Renal pelvis (tissue), 12 donors: ENCODE measurements around the gene GPR42. TPM values are rescaled to one million over a fixed set of nuclear protein-coding genes. Genes with fewer than 3 reads are reported as not detected.

ENCODE experiments used
- DNase-seq: peaks from one replicate; pipeline ENCODE4 v3.0.0-alpha.2; 2013
- long read RNA-seq, 16 experiments: transcript quantifications; one replicate each; lab custom pipeline, GENCODE V29; 2026
- polyA plus RNA-seq, 3 donors: library from polyadenylated mRNA; unstranded; fragments of 120-200 nt; gene quantifications; one replicate each; pipeline ENCODE4 v1.2.1, GENCODE V29; 2013; ENCODE audit not compliant: insufficient read length in 3 of 3

GPR42 gene
- polyA plus RNA-seq = under 1 TPM in 1 of 3 donors, not detected in 2; 0.18 TPM
- long read RNA-seq, donor 1 = 0 reads
- long read RNA-seq, donor 2 = 0 reads
- long read RNA-seq, donor 3 = 0 reads
- long read RNA-seq, donor 4 = 0 reads
- long read RNA-seq, donor 5 = 0 reads
- long read RNA-seq, donor 6 = 0 reads
- long read RNA-seq, donor 7 = 0 reads
- long read RNA-seq, donor 8 = 0 reads
- long read RNA-seq, donor 9 = 0 reads
- long read RNA-seq, donor 10 = 0 reads
- long read RNA-seq, donor 11 = 0 reads
- long read RNA-seq, donor 12 = 0 reads
- long read RNA-seq, donor 13 = 0 reads
- long read RNA-seq, donor 14 = 0 reads
- long read RNA-seq, donor 15 = 0 reads
- long read RNA-seq, donor 16 = 0 reads

- no peak for DNase-seq
Measured at GRCh38 chr19:35370722-35371121, at the start of gene GPR42. TSS of gene GPR42 (plus strand) at chr19:35371068. CDS start at chr19:35371360, 292 bp downstream.

DNA sequence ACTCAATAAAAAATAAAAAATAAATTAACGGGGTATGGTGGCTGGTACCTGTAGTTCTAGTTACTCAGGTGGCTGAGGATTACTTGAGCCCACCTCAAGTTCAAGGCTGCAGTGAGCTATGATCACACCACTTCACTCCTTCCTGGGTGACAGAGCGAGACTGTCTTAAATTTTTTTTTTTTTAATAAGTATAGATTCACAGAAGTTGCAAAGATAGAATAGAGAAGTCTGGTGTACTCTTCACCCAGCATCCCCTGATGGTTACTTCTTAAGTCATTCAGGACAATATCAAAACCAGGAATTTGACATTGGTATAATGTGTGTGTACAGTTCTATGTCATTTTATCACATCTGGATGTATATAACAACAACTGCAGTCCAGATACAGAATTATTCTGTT lies 49.6 kb upstream of the GPR42 start:
- no peak for DNase-seq

- no peak for DNase-seq
Measured at GRCh38 chr19:35322014-35322413, 48.9 kb upstream of the GPR42 start.

GRCh38 chr19:35327642-35328041 lies 43.2 kb upstream of the GPR42 start:
- DNase-seq = no peak

- DNase-seq = no peak
Measured at GRCh38 chr19:35328851-35329285, 42.0 kb upstream of the GPR42 start, which contains the start of gene CD22. TSS of gene CD22 (plus strand) at chr19:35329187. CDS start at chr19:35332041, 2,854 bp downstream.

- DNase-seq = no peak
Measured at GRCh38 chr19:35329323-35329722, 41.5 kb upstream of the GPR42 start.

- no peak for DNase-seq
Measured at GRCh38 chr19:35330475-35330874, 40.4 kb upstream of the GPR42 start.

DNA sequence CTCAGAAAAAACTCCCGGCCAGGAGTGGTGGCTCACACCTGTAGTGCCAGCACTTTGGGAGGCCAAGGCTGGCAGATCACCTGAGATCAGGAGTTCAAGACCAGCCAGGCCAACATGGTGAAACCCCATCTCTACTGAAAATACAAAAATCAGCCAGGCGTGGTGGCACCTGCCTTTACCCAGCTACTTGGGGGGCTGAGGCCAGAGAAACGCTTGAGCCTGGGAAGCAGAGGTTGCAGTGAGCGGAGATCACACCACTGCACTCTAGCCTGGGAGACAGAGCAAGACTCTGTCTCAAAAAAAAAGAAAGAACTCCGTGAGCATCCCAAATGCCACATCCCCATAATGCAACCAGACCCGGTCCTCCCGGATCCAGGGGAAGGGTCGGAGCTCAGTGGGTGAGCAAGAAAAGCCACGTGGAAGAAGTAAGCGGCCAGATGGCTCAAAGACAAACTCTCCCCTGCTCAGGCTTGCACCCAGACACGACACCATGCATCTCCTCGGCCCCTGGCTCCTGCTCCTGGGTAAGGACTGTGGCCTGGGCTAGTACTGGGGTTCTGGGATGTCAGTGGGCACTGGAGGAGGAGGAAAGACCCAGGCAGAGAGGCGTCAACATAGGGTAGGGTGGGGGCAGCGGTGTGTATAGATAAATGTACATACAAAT lies 39.2 kb upstream of the GPR42 start:
- no peak for DNase-seq

DNA sequence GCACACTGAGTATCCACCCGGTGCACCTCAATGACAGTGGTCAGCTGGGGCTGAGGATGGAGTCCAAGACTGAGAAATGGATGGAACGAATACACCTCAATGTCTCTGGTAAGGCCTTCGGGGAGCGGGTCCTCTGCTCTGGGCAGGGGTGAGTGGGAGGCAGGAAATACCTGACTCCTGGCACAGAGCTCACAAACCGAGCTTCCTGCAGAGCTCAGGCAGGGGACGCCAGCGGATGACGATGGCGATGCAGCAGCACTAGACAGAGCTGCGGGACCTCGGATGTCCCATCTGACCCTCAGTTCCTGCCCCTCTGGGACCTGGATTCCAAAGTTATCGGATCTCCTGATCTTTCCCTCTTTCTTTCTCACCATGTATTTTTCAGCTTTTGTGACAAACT lies 38.1 kb upstream of the GPR42 start:
- DNase-seq = no peak

DNA sequence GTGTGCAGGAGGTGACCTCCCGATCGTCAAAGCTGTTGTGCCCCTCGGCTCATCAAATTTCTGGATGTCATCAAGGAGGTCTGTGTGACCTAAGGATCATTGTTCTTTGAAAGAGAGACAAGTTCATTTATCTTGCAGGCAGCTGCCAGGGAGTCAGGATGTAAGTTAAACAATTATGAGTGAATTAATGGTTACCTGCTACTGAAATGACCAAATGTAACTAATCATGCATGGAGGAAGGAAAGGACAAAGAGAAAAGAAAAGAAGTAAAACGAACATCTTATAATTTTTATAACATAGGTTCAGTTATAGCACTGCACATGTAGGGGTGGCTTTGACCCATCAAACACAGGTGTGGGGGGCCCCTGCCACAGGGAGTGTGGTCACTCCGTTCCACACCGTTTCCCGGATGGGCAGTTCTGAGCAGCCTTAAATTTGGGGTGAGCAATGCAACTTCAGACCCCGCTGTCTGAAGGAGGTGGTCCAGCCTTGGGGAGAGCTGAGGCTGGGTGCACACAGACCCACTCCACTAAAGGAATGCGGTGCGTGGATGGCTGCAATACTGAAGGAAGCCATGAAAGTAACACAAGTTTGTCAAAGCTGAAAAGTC lies 36.6 kb upstream of the GPR42 start:
- DNase-seq = no peak

DNA sequence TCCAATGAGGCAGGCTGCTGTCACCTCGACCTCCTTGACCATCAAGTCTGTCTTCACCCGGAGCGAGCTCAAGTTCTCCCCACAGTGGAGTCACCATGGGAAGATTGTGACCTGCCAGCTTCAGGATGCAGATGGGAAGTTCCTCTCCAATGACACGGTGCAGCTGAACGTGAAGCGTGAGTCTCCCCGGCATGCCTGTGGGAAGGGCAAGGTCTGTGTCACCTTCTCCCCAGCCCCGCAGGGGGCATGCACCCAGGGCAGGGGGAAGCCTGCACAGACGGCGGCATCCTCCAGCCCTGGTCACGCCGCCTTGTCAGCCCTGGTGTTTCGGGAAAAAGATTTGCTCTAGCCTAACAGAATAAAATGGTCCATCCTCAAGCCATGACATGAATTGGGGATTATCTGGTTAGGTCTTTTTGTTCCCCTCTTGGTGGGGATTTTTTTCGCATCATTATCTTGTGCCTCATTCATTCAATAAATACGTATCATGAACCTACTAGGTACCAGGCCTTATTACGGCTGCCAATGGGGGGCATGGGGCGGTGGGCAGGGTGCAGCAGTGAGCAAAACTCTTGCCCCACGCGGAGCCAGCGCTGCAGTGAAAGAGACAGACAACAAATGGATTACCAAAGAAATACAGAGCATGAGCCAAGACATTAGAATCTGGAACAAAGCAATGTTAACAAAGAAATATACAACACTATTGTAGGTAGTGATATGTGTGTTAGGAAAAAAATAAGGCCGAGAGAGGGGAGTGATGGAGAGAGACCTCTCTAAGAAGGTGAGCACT lies 34.5 kb upstream of the GPR42 start:
- DNase-seq = no peak

DNA sequence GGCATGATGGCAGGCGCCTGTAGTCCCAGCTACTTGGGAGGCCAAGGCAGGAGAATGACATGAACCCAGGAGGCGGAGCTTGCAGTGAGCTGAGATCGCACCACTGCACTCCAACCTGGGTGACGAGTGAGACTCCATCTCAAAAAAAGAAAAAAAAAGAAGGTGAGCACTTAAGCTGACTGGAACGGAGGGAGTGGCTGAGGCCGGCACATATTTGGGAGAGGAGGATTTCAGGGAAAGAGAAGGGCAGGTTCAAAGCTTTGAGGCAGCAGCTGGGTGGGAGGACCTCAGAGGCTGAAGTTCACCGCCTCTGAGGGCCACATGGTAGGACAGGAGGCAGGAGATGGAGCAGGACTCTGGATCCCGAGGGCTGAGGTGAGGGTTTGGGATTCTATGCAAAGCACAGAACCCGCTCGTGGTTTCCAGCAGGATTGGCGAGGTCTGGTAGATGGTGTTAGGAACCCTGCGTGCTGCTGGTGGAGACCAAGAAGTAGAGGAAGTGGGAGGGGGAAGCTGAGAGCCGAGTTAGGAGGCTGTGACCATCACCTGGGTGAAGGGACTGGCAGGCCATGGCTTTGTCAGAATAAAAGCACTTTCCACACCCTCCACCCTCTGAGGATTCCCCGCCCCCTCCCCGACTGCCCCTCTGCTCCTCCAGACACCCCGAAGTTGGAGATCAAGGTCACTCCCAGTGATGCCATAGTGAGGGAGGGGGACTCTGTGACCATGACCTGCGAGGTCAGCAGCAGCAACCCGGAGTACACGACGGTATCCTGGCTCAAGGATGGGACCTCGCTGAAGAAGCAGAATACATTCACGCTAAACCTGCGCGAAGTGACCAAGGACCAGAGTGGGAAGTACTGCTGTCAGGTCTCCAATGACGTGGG lies 33.5 kb upstream of the GPR42 start:
- DNase-seq = no peak

- DNase-seq = no peak
Measured at GRCh38 chr19:35337984-35338296, 32.9 kb upstream of the GPR42 start.

DNA sequence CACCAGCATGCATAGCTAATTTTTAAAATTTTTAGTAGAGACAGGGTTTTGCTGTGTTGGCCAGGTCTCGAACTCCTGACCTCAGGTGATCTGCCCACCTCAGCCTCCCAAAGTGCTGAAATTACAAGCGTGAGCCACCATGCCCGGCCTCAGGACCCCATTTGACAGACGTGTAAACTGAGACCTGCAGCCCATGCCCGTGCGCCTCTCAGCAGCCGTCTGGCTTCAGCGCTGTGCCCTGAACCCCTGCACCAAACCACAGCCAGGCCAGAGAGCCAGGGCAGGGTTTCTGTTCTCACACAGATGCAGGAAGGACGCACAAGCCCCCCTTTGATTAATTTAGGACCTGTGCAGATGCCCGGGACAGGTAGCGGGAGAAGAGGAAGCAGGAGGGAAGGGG lies 30.4 kb upstream of the GPR42 start:
- DNase-seq = no peak

GRCh38 chr19:35341006-35341405 lies 29.9 kb upstream of the GPR42 start:
- DNase-seq = no peak

DNA sequence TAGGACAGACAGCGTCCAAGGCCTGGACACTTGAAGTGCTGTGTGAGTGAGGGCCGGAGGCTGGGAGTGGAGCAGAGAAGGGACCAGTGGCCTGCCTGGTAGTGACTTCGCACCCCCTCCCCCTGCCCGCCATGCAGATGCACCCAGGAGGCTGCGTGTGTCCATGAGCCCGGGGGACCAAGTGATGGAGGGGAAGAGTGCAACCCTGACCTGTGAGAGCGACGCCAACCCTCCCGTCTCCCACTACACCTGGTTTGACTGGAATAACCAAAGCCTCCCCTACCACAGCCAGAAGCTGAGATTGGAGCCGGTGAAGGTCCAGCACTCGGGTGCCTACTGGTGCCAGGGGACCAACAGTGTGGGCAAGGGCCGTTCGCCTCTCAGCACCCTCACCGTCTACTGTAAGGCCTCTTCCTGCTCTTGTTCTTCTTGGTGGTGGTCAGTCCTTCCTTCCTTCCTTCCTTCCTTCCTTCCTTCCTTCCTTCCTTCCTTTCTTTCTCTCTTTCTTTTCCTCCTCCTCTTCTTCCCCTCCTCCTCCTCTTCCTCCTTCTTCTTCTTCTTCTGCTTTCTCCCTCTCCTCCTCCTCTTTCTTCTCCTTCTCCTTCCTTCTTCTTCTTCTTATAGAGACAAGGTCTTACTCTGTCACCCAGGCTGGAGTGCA lies 29.2 kb upstream of the GPR42 start:
- no peak for DNase-seq

DNA sequence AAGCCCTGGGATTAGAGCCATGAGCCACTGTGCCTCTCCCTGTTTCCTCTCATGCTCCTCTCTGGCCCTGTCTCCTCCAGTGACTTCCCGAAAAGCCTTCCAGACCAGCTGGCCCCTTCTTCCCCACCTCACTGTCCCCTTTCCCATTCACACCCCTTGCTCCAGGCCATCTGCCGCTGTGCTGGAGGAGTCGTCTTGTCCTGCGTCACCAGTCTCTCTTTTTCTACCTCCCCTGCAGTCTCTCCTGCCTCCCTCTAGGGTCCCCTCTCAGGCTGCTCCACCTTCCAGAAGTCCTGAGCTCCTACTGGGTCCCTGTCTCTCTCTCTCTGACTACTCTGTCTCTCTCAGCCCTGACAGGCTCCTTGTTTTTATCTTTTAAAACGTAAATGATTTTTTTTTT lies 28.4 kb upstream of the GPR42 start:
- no peak for DNase-seq

DNA sequence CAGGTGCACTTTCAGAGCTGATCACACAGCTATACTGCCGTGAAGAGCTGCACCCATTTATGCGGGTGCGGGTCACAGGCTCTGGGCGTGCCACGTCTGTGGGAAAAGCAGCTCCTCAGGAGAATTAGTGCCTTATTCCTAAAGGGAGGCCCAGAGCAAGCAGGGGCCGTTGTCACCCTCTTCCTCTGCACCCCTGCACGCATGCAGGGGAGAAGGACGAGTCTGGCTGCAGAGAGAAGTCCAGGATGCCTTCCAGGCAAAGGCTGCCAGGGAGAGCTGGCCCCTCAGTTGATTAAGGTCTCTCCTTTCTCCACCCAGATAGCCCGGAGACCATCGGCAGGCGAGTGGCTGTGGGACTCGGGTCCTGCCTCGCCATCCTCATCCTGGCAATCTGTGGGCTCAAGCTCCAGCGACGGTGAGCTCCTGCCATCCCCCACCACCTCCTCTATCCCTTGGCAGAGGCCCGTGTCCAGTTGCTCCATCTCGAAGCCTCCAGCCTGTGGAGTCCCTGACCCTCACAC lies 26.3 kb upstream of the GPR42 start:
- DNase-seq = no peak

- DNase-seq = no peak
Measured at GRCh38 chr19:35345671-35346111, 25.2 kb upstream of the GPR42 start.
